Astrocyte (in vitro differentiated cells and primary cell): ENCODE measurements around the gene PRICKLE1. TPM values are rescaled to one million over a fixed set of nuclear protein-coding genes. Genes with fewer than 3 reads are reported as not detected.

Experiments
- DNase-seq: peaks from one replicate; pipeline ENCODE4 v3.0.0-alpha.2; 2010; ENCODE audit warnings: low read depth
- FAIRE-seq: peaks from 2 replicates; lab custom pipeline; 2011; peaks lifted over from hg19 to GRCh38; lab: Jason Lieb, UNC
- H2AFZ ChIP-seq: 2 replicates; pipeline ENCODE4 v1.6.0; 2012; ENCODE audit warnings: low read depth, low read length, inconsistent platforms
- H3K27ac ChIP-seq: 2 replicates; pipeline ENCODE4 v1.5.1; 2011; ENCODE audit warnings: low read depth, low read length, inconsistent platforms
- H3K27me3 ChIP-seq: 2 replicates; pipeline ENCODE4 v1.6.0; 2011; ENCODE audit warnings: low read length, inconsistent platforms; ENCODE audit not compliant: insufficient read depth
- H3K36me3 ChIP-seq: 2 replicates; pipeline ENCODE4 v1.5.1; 2011; ENCODE audit warnings: low read length, inconsistent platforms; ENCODE audit not compliant: insufficient read depth
- H3K4me1 ChIP-seq: 2 replicates; pipeline ENCODE4 v1.5.1; 2011; ENCODE audit warnings: low read length, inconsistent platforms; ENCODE audit not compliant: insufficient read depth
- H3K4me2 ChIP-seq: 2 replicates; pipeline ENCODE4 v1.6.0; 2012; ENCODE audit warnings: low read length, inconsistent platforms
- H3K4me3 ChIP-seq: 2 replicates; pipeline ENCODE4 v1.5.1; 2011; ENCODE audit warnings: low read depth, mild to moderate bottlenecking, low read length, inconsistent platforms; ENCODE audit not compliant: insufficient read depth
- H3K79me2 ChIP-seq: 2 replicates; pipeline ENCODE4 v1.6.0; 2012; ENCODE audit warnings: mild to moderate bottlenecking, low read length, inconsistent platforms; ENCODE audit not compliant: insufficient read depth
- H3K9ac ChIP-seq: 2 replicates; pipeline ENCODE4 v1.6.0; 2012; ENCODE audit warnings: mild to moderate bottlenecking, low read length, inconsistent platforms
- H3K9me3 ChIP-seq: 2 replicates; pipeline ENCODE4 v1.5.1; 2012; ENCODE audit warnings: low read depth, mild to moderate bottlenecking, low read length, inconsistent platforms; ENCODE audit not compliant: insufficient read depth
- H4K20me1 ChIP-seq: 2 replicates; pipeline ENCODE4 v1.6.0; 2012; ENCODE audit warnings: low read length, inconsistent platforms; ENCODE audit not compliant: insufficient read depth
- H3K27ac Mint-ChIP-seq: one replicate; pipeline ENCODE4 v1.8.0; 2021; ENCODE audit warnings: mild to moderate bottlenecking, mixed read lengths; ENCODE audit not compliant: unreplicated experiment
- H3K27me3 Mint-ChIP-seq: one replicate; pipeline ENCODE4 v1.8.0; 2021; ENCODE audit warnings: low read depth, mixed read lengths; ENCODE audit not compliant: unreplicated experiment
- H3K36me3 Mint-ChIP-seq: one replicate; pipeline ENCODE4 v1.8.0; 2021; ENCODE audit warnings: low read depth, mixed read lengths; ENCODE audit not compliant: unreplicated experiment
- H3K4me1 Mint-ChIP-seq: one replicate; pipeline ENCODE4 v1.8.0; 2021; ENCODE audit warnings: low read depth, mixed read lengths; ENCODE audit not compliant: unreplicated experiment
- H3K4me3 Mint-ChIP-seq: one replicate; pipeline ENCODE4 v1.8.0; 2021; ENCODE audit warnings: mild to moderate bottlenecking, moderate library complexity, mixed read lengths; ENCODE audit not compliant: unreplicated experiment
- H3K9me3 Mint-ChIP-seq: one replicate; pipeline ENCODE4 v1.8.0; 2021; ENCODE audit warnings: mild to moderate bottlenecking, mixed read lengths; ENCODE audit not compliant: unreplicated experiment
- EZH2 ChIP-seq: IDR thresholded peaks from 2 replicates; pipeline ENCODE4 v1.6.1; 2012; ENCODE audit warnings: mild to moderate bottlenecking, low read length, inconsistent platforms; ENCODE audit not compliant: insufficient read depth
- total RNA-seq: library from RNA; stranded (reverse); gene quantifications from 2 replicates; pipeline ENCODE4 v1.2.1, GENCODE V29; 2021
- TF ChIP-seq, protein P1 (sequence below): IDR thresholded peaks from 2 replicates; pipeline ENCODE4 v1.5.1; 2011; ENCODE audit warnings: low read depth, mild to moderate bottlenecking, inconsistent platforms, low read length, moderate library complexity; ENCODE audit not compliant: insufficient read depth

Gene PRICKLE1
- total RNA-seq, 1 donor from 2014 or later, result 34.9 TPM

DNA sequence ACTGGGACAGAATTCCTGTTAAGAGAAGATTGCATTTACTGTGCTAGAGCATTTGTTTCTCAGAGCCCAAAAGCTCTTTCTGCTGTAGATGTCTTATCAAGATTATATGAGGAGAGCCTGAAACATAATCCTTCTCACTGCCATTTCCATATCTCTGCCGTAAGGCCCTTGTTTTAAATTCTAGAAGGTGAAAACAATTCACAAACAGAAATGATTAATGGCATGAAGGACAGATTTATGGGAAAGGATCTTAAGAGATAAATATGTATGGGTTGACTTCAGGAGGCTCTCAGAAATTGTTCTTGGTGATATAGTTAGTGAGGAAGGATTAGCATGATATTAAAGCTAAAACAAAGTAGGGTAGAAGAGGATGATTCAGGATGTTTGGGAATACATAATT, 40.8 kb upstream of the PRICKLE1 start:
- Histone ChIP-seq H3K27ac (no peak overlapping the region), H3K4me2 (no peak overlapping the region), H3K9me3 (no peaks in the 10 kb centered on the region), H3K27me3 (no peaks in the 10 kb centered on the region), H3K4me1 (no peaks in the 10 kb centered on the region), H3K4me3 (no peak overlapping the region), H2AFZ (no peak overlapping the region), H3K79me2 (no peaks in the 10 kb centered on the region), H4K20me1 (no peaks in the 10 kb centered on the region), H3K36me3 (no peaks in the 10 kb centered on the region), H3K9ac (no peak overlapping the region)
- Mint-ChIP-seq H3K4me3 (no peak overlapping the region), H3K36me3 (no peaks in the 10 kb centered on the region), H3K4me1 (peaks cover 5% of the 10 kb centered on the region), H3K9me3 (peaks cover 3% of the 10 kb centered on the region), H3K27me3 (no peaks in the 10 kb centered on the region), H3K27ac (no peak overlapping the region)
- TF ChIP-seq EZH2, result no peak
- TF ChIP-seq, protein P1, sequence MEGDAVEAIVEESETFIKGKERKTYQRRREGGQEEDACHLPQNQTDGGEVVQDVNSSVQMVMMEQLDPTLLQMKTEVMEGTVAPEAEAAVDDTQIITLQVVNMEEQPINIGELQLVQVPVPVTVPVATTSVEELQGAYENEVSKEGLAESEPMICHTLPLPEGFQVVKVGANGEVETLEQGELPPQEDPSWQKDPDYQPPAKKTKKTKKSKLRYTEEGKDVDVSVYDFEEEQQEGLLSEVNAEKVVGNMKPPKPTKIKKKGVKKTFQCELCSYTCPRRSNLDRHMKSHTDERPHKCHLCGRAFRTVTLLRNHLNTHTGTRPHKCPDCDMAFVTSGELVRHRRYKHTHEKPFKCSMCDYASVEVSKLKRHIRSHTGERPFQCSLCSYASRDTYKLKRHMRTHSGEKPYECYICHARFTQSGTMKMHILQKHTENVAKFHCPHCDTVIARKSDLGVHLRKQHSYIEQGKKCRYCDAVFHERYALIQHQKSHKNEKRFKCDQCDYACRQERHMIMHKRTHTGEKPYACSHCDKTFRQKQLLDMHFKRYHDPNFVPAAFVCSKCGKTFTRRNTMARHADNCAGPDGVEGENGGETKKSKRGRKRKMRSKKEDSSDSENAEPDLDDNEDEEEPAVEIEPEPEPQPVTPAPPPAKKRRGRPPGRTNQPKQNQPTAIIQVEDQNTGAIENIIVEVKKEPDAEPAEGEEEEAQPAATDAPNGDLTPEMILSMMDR, result no peak
- FAIRE-seq (no peak), DNase-seq (no peak)

DNA sequence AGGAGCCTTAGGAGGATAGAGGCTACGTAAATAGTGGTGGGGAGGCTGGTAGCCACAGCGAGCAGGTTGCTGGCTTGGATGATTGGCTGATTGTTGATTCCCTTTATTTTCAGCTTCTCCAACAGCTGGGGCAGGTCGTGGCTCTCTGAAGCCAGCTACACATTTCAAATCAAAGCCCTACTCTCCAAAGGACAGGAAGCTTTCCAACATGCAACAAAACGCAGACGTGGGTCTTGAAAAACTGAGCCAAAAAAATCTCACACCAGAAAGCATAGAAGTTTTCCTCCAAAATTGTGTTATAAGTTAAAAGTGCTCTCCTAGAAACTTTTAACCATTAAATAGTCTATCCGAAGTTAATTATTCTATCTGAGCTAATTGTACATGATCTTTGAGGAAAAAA, 37.6 kb upstream of the PRICKLE1 start:
- no peaks in the 10 kb centered on the region for H3K9me3 ChIP-seq
- H2AFZ ChIP-seq, result no peak overlapping the region
- Mint-ChIP-seq H3K36me3 (no peaks in the 10 kb centered on the region), H3K4me3 (no peak overlapping the region), H3K27ac (no peak overlapping the region), H3K4me1 (peaks cover 5% of the 10 kb centered on the region), H3K27me3 (peaks cover 8% of the 10 kb centered on the region), H3K9me3 (peaks cover 12% of the 10 kb centered on the region)
- H3K4me1 ChIP-seq, result no peaks in the 10 kb centered on the region
- no peak for FAIRE-seq
- H4K20me1 ChIP-seq, result no peaks in the 10 kb centered on the region
- H3K27ac ChIP-seq, result no peak overlapping the region
- no peaks in the 10 kb centered on the region for H3K79me2 ChIP-seq
- no peaks in the 10 kb centered on the region for H3K27me3 ChIP-seq
- no peak overlapping the region for H3K4me2 ChIP-seq
- H3K4me3 ChIP-seq, result no peak overlapping the region
- no peaks in the 10 kb centered on the region for H3K36me3 ChIP-seq
- TF ChIP-seq, protein P1, result no peak
- TF ChIP-seq EZH2, result no peak
- no peak overlapping the region for H3K9ac ChIP-seq
- no peak for DNase-seq

DNA sequence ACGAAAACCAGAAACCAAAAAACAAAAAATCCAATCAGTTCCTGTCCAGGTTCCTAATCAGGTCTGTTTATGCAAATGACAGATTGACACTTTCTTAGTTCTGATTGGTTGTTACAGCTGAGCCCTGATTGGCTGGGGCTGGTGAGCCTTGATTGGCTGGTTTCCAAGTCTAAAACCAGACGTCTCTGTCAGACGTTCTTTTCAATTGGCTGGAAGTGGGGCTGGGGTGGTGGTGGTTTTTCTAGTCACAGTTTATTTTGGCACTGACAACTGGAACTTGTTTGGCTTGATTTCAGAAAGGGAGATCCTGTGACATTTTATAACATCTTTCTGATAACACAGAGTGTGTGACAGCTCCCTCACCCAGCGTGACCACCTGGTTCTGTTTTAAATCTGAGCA, 36.1 kb upstream of the PRICKLE1 start:
- Histone ChIP-seq H3K27ac (no peak overlapping the region), H3K9me3 (no peaks in the 10 kb centered on the region), H2AFZ (no peak overlapping the region), H3K79me2 (no peaks in the 10 kb centered on the region), H3K4me1 (no peaks in the 10 kb centered on the region), H3K36me3 (no peaks in the 10 kb centered on the region), H3K27me3 (no peaks in the 10 kb centered on the region), H3K9ac (no peak overlapping the region), H3K4me2 (no peak overlapping the region), H3K4me3 (no peak overlapping the region), H4K20me1 (no peaks in the 10 kb centered on the region)
- no peak for TF ChIP-seq EZH2
- TF ChIP-seq, protein P1, result no peak
- FAIRE-seq (no peak), DNase-seq (no peak)
- Mint-ChIP-seq H3K4me1 (no peaks in the 10 kb centered on the region), H3K4me3 (no peak overlapping the region), H3K9me3 (peaks cover 12% of the 10 kb centered on the region), H3K27ac (no peak overlapping the region), H3K36me3 (no peaks in the 10 kb centered on the region), H3K27me3 (peaks cover 11% of the 10 kb centered on the region)
